ENCODE data around the gene VIL1.

VIL1 gene

GRCh38 chr2:218400930-218401881 is 17.7 kb upstream of the VIL1 start:
- TF ChIP-seq CTCF (IDR thresholded peaks at IDR 0.05), result no peak
- Histone ChIP-seq H3K27ac (peak overlapping the region; percentile 100), H3K4me1 (peaks cover 0 to 61% (median 49%) of the 10 kb centered on the region in 4 donors), H3K27me3 (no peaks in the 10 kb centered on the region), H3K9me3 (no peaks in the 10 kb centered on the region), H3K4me3 (peak overlapping the region; percentile 91 to 99), H3K36me3 (peaks cover 23 to 52% (median 40%) of the 10 kb centered on the region in 3 donors)
- peak in 1 of 2 donors; percentile 34 for DNase-seq
- intact Hi-C loops (cut with DNase I; ENCODE audit: low total_unique reads), result no loop called here

- Histone ChIP-seq H3K9me3 (no peaks in the 10 kb centered on the region), H3K4me3 (peak overlapping the region; percentile 91 to 99), H3K27ac (peak overlapping the region; percentile 100), H3K4me1 (peaks cover 0 to 63% (median 52%) of the 10 kb centered on the region in 4 donors), H3K27me3 (no peaks in the 10 kb centered on the region), H3K36me3 (peaks cover 23 to 52% (median 40%) of the 10 kb centered on the region in 3 donors)
- intact Hi-C loops (cut with DNase I; ENCODE audit: low total_unique reads), result no loop called here
- DNase-seq, result no peak
- no peak for TF ChIP-seq CTCF (IDR thresholded peaks at IDR 0.05)
These were observed 17.0 kb upstream of the VIL1 start for GRCh38 chr2:218401890-218402289.

- no peaks in the 10 kb centered on the region for H3K27me3 ChIP-seq
- H3K9me3 ChIP-seq, result no peaks in the 10 kb centered on the region
- H3K27ac ChIP-seq, result peak overlapping the region; percentile 100
- DNase-seq, result no peak
- H3K4me3 ChIP-seq, result no peak overlapping the region
- no peak for TF ChIP-seq CTCF (IDR thresholded peaks at IDR 0.05)
- H3K36me3 ChIP-seq, result peaks cover 23 to 52% (median 40%) of the 10 kb centered on the region in 3 donors
- H3K4me1 ChIP-seq, result peaks cover 0 to 63% (median 53%) of the 10 kb centered on the region in 4 donors
- intact Hi-C loops (cut with DNase I; ENCODE audit: low total_unique reads), result no loop called here
These were observed 16.4 kb upstream of the VIL1 start for GRCh38 chr2:218402491-218402901.

GRCh38 chr2:218402911-218403411 is 16.0 kb upstream of the VIL1 start:
- no peaks in the 10 kb centered on the region for H3K9me3 ChIP-seq
- H3K27me3 ChIP-seq, result no peaks in the 10 kb centered on the region
- peaks cover 0 to 64% (median 54%) of the 10 kb centered on the region in 4 donors for H3K4me1 ChIP-seq
- peak overlapping the region; percentile 100 for H3K27ac ChIP-seq
- H3K36me3 ChIP-seq, result peaks cover 23 to 52% (median 40%) of the 10 kb centered on the region in 3 donors
- no peak for TF ChIP-seq CTCF (IDR thresholded peaks at IDR 0.05)
- no peak overlapping the region for H3K4me3 ChIP-seq
- no peak for DNase-seq
- intact Hi-C loops (cut with DNase I; ENCODE audit: low total_unique reads), result no loop called here

- peaks cover 23 to 52% (median 40%) of the 10 kb centered on the region in 3 donors for H3K36me3 ChIP-seq
- intact Hi-C loops (cut with DNase I; ENCODE audit: low total_unique reads), result no loop called here
- no peaks in the 10 kb centered on the region for H3K27me3 ChIP-seq
- H3K27ac ChIP-seq, result peak overlapping the region in 1 of 2 donors; percentile 100
- TF ChIP-seq CTCF (IDR thresholded peaks at IDR 0.05), result no peak
- H3K4me3 ChIP-seq, result no peak overlapping the region
- no peaks in the 10 kb centered on the region for H3K9me3 ChIP-seq
- no peak for DNase-seq
- peaks cover 0 to 64% (median 53%) of the 10 kb centered on the region in 4 donors for H3K4me1 ChIP-seq
These were observed 15.1 kb upstream of the VIL1 start for GRCh38 chr2:218403810-218404209.
